GM19455 (cell line): Measurements from ENCODE around the gene UTF1.

ENCODE experiments used
- ATAC-seq: cut with Tn5 transposase; IDR thresholded peaks from one replicate; pipeline ENCODE4 v1.9.1; 2021; ENCODE audit not compliant: unreplicated experiment

UTF1 gene

DNA sequence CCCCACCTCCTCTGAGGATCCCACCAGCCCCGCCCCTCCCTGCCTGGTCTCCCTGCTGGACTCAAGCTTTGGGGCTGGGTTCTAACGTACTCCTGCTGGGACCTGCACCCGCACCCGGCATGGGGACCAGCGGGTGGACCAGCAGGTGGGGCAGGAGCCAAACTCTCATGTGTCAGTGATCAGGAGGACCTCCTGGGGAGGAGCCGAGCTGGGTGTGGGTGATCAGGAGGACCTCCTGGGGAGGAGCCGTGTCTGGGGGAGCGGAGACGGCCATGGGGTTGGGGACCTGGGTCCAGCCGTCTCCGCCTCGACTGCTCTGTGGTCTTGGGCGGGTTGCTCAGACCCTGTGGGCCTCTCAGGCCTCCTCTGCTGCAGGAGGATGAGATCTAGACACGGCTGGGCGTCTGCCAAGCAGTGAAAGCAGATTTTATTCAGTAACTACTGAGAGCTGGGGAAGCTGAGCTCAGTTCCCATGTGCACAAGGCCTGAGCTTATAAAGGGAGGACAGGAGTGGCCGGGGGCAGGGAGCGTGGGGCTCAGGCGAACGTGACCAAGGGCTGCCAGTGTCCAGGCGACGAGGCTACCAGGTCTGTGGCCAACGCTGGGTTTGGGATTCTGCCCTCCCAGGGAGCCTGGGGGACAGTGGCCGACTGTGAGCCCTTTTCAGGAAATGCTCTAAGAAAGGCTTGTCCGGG, 33.6 kb upstream of the UTF1 start:
- ATAC-seq, result no peak

DNA sequence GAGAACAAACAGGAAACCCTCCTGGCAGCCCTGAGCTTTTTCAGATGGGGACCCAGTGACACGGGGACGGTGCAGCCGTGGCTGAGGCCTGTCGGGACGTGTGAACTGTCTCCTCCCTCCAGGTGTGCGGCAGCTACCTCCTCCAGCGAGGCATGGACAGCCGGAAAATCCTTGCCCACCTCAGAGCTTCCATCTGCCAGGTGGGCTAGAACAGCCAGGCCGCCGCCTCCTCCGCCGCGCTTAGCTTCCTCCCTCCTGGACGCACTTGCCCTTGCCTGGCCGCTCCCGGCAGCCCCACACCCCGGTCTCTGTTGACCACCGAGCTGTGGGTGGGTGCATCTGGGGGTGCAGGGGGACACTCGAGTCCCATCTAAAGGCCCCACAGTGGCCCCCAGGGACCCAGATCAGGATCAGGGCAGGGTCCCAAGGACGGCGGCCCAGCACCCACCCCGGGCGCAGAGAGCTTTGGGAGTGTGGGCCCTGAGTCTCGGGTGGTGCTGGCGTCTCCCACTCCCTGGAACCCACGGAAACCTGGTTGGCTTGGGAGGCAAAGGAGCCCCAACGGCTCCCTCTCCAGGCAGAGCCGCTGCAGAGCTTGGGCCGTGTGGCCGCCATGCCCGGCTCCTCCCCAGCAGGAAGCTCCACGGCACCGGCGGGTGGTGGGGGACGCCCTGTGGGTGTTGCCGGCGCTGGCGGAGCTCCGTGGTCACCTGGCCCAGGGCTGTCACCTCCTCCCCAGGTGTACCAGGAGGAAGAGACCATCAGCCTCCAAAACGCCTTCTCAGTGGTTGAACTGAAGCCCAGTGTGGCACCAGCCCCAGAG, 32.9 kb upstream of the UTF1 start:
- no peak for ATAC-seq

- no peak for ATAC-seq
Measured at GRCh38 chr10:133197786-133198185, 32.2 kb upstream of the UTF1 start.

DNA sequence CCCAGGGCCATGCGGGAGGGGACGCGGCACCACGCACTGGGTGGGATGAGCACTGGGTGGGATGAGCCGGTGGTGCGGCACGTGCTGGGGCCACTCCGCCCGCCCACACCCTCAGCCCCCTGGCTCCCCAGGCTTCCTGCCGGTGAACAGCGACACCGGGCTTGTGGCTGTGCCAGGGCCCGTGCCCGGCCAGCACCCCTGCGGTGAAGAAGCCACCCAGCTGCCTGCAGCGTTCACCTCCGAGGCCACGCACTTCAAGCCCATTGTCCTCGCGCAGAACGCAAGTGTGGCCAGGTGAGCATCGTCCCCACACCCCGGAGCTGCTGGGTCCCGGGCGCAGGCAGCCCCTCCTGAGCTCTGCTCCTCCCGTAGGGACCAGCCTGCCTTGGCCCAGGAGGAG, 31.8 kb upstream of the UTF1 start:
- no peak for ATAC-seq

DNA sequence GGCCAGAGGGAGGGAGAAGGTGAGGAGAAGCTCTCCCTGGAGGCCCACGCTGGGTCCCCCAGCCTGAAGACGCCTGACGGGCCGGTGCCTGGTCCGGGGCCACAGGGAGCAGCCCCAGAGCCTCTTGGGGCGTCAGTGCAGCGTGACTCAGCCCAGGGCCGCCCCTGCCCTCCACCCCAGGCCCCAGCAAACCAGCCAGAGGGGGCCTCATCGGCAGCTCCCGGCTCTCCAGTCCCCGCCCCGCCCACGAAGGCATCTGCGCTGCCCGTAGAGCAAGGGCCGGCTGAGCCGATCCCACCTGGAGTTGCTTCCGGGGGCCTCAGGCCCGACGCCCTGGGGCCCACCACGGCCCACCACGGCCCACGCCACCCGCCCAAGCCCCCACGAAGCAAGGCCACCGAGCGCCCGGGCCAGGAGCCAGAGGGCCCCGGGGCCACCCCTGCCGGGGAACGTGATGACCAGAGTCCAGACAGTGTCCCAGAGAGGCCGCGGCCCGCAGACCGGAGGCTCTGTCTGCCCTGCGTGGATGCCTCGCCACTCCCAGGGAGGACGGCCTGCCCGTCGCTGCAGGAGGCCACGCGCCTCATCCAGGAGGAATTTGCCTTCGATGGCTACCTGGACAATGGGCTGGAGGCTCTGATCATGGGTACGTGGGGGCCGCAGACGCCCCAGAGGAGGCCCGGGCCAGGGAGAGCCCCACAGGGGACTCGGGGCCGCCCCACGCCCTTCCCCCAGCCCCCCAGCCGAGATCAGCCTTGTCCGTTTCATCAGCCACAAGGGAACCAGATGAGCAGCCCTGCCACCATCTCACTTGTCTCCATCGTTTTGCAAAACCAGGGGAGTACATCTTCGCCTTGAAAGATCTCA, 31.2 kb upstream of the UTF1 start:
- no peak for ATAC-seq

- no peak for ATAC-seq
Measured at GRCh38 chr10:133199488-133199885, 30.5 kb upstream of the UTF1 start.

- no peak for ATAC-seq
Measured at GRCh38 chr10:133199992-133200611, 29.9 kb upstream of the UTF1 start.

GRCh38 chr10:133200621-133201031, 29.4 kb upstream of the UTF1 start:
- no peak for ATAC-seq

- no peak for ATAC-seq
Measured at GRCh38 chr10:133201151-133201947, 28.7 kb upstream of the UTF1 start.

DNA sequence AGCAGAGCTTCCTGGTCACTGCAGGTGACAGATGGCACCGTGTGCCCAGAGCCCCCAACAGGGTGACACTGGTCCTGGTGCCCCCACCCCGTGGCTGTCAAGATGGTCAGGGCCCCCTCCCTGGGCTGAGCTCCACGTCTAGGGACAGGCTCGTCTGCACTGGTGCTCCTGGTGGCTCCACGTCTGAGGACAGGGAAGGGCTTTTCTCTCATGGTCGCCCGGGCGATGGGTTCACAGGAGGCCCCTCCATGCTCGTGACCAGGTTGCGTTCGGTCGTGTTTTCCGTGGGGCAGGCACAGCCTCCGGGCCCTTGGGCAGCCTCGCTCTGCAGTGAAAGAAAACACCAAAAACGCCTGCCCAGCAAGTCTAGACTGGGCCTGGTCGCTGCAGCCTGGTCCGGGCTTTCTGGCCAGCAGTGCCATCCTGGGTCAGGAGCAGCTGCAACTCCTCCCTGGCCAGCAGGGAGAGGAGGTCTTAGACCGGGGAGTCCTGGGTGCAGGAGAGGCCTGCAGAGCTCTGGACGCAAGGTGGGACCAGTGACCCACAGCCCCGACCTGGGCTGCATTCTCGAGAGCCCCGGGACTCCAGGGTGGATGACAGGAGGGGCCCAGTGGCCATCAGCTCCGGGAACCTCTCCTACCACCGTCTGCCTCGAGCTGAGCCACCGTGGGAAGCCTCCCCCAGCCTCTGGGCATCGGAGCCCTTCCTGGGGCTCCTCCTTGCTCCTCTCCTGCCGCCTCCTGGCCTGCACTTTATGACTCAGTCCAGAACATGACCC, 27.9 kb upstream of the UTF1 start:
- ATAC-seq, result no peak

DNA sequence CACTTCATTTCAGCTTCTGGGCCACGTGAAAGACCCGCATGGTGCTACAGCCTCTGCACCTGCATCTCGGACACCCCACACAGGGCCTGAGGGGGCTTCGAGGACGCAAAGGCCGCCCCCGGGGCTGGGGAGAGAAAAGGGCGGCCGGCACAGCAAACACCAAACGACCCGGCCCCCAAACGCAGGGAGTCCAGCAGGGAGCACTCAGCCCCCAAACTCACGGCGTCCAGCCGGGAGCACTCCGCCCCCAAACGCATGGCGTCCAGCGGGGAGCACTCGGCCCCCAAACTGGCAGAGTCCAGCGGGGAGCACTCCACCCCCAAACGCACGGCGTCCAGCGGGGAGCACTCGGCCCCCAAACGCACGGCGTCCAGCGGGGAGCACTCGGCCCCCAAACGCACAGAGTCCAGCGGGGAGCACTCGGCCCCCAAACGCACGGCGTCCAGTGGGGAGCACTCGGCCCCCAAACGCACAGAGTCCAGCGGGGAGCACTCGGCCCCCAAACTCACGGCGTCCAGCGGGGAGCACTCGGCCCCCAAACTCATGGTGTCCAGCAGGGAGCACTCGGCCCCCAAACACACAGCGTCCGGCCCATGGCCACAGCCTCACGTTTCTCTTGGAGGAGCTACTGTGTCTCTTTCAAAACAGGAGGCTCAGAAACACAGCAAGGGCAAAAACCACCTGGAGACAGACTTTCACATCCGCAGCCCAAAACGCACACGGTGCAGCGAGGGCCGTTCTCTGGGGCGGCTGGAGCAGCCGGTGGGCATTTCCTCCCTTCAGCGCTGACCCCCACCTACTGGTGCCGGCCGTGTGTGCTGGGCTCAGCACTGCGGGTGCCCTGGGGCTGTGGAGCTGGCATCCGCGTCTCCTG, 27.0 kb upstream of the UTF1 start:
- ATAC-seq, result no peak

- no peak for ATAC-seq
Measured at GRCh38 chr10:133203652-133204195, 26.3 kb upstream of the UTF1 start.

DNA sequence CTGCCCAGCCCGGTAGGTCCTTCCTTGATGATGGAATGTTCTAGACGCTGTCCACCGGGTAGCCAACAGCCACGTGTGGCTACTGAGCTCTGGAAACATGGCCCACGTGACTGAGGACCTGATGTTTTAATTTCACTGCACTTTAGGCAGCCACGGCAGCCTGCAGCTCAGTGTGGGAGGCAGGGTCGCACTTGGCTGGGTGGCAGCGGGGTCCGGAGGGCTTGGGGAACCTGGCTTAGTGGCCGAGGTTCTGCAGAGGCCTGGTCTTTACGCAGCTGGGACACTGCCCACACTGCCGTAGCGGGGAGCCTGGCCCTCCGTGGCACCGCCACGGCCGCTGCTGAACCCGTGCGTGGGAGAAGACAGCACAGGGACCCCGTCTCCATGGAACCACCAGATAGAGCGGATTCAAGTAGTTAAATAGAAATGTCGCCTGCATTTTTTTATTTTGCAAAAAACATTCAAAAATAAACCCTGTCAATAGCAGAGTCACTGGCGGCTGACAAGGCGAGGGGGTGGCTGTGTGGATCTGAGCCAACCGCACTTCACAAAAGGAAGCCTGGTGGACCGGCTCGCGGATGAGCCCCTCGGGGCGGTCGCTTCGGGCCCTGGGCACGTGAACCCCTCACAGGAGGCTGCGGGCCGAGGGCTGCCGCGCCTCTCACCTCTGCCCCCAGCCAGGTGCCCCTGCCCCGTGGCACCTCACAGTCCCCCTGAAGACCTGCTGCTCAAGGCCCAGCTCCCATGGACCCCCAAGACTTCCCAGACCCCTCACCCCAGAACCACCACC, 25.6 kb upstream of the UTF1 start:
- no peak for ATAC-seq

DNA sequence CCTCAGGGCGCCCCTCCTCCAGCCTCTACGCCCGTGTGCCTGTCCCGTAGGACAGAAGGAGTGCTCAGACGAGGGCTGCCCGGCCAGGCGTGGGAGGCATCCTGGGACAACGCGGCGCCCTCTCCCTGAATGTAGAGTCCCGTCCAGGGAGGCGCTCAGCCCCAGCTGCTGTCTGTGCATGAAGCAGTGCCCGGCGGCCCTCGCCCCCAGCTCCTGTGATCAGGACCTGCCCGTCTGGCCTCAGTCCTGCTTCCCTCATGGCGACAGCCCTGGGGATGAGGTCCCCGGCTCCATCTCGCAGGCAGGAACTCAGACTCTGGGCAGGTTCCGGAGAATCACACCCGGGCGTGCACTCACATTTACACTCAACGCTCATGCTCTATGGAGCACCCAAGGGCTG, 24.9 kb upstream of the UTF1 start:
- ATAC-seq, result no peak

DNA sequence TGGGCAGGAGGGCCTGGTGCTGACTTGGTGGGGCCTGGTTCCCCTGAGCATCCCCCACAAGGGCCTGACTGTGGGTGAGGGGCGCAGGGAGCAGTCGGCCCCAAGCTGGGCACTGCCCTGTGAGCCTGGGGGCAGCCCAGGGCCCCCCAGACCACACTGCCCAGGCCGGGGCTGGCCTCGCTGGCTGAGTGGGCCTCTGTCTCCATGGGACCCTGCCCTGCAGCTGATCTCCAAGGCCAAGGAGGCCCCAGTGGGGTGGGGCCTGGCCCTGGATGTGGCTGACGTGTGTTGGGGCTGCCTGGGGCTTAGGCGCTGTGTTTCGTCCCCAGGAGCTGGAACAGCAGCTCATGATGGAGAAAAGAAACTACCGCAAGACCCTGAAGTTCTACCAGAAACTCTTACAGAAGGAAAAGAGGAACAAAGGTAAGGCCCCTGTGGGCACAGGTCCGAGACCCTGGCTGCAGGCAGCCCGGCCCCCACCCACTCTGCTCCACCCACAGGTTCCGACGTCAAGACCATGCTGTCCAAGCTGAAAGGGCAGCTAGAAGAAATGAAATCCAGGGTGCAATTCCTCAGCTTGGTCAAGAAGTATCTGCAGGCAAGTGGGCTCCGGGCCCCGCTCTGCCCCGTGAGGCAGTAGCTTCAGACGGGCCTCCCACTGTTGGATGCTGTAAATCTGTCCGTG, 23.5 kb upstream of the UTF1 start:
- ATAC-seq, result no peak

DNA sequence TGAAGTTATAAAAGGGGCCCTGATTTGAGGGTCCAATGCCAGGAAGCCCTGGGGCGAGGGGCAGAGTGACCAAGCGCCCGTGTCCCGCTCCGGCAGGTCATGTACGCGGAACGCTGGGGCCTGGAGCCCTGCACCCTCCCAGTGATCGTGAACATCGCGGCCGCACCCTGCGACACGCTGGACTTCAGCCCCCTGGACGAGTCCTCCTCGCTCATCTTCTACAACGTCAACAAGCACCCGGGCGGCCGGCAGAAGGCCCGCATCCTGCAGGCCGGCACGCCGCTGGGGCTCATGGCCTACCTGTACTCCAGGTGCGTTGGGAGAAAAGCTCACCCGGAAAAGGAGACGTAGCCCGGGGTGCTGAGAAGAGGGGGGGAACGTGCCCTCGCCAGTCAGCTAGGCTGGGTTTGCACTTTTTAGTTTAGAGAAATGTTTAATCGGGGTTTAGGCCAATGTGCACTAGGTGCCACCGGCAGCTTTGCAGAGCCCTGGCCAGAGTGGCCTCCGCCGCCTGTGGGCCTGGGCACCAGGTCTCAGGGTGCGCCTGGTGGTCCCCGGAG, 22.9 kb upstream of the UTF1 start:
- no peak for ATAC-seq

DNA sequence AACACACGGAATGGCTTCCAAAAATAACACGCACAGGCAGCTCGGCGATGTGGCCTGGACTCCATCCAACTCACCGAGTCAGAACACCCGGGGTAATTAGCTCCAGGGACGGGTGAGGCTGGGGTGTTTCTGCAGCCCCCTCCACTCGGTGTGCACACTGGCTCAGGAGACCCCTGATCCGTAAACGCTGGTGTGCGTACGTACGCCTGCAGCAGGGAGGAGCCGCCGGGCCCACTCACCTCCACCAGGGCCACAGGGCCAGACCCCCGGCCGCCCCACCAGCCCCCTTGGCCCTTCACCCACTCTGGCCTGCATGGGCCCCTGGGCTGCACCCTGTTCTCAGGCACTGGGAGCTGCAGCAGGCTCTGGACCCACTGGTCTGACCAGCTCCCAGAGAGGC, 22.4 kb upstream of the UTF1 start:
- ATAC-seq, result no peak
